ENCODE data around the gene PPP1R3A.
"Not testable (repeated sequence)": the region's sequence is repeated elsewhere in the genome, so short reads cannot be mapped to it uniquely, and the experiment has no call there.

The PPP1R3A gene, protein sequence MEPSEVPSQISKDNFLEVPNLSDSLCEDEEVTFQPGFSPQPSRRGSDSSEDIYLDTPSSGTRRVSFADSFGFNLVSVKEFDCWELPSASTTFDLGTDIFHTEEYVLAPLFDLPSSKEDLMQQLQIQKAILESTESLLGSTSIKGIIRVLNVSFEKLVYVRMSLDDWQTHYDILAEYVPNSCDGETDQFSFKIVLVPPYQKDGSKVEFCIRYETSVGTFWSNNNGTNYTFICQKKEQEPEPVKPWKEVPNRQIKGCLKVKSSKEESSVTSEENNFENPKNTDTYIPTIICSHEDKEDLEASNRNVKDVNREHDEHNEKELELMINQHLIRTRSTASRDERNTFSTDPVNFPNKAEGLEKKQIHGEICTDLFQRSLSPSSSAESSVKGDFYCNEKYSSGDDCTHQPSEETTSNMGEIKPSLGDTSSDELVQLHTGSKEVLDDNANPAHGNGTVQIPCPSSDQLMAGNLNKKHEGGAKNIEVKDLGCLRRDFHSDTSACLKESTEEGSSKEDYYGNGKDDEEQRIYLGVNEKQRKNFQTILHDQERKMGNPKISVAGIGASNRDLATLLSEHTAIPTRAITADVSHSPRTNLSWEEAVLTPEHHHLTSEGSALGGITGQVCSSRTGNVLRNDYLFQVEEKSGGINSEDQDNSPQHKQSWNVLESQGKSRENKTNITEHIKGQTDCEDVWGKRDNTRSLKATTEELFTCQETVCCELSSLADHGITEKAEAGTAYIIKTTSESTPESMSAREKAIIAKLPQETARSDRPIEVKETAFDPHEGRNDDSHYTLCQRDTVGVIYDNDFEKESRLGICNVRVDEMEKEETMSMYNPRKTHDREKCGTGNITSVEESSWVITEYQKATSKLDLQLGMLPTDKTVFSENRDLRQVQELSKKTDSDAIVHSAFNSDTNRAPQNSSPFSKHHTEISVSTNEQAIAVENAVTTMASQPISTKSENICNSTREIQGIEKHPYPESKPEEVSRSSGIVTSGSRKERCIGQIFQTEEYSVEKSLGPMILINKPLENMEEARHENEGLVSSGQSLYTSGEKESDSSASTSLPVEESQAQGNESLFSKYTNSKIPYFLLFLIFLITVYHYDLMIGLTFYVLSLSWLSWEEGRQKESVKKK

DNA sequence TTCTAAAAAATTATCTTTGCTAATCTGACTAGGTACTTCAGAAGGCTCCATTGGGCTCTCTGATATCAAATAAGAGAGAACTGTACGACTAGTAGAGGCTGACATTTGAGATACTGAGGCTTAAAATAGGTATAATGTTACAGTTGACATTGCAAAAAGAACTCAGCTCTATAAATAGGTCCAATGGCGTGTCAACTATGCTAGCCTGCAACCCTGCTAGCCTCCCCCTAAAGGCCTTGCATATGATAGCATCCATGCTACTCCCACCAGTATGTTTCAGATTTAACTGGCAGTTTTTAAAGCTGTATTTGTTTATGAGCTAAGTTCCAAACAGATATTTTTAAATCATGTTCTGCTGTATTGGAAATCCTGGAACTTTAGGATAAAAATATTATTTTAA, at the start of gene PPP1R3A:
TSS of gene PPP1R3A (minus strand) at position 64 of the 400 bp plus-strand sequence. CDS start at position 51, 13 bp downstream.
- DNase-seq = no peak

DNA sequence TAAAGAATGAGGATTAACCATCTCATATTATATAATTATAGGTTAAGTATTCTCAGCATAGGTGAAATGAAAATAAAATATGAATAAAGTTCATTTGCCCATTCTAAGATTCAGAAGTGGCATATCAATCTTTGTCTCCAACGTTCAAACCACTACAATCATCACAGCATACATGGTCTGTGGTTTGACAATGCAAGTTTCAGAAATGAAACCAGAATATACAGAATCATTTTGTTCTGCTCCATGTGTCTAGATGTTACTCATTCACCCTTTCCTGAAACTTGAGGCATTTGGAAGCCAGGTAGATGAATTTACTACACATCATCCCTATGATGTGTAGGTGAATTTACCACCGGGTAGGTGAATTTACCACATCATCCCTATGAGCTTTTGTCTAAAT, 44.5 kb upstream of the PPP1R3A start:
- no peak for DNase-seq

DNA sequence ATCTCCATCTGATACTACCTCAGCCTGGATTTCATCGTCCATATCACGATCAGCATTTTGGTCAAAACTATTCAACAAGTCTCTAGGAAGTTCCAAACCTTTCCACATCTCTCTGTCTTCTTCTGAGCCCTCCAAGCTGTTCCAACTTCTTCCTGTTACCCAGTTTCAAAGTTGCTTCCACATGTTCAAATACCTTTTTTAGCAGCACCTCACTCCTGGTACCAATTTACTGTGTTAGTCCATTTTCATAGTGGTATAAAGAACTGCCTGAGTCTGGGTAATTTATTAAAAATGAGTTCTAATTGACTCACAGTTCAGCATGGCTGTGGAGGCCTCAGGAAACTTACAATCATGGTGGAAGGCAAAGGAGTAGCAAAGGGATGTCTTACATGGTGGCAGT, 41.1 kb upstream of the PPP1R3A start:
- no peak for DNase-seq

DNA sequence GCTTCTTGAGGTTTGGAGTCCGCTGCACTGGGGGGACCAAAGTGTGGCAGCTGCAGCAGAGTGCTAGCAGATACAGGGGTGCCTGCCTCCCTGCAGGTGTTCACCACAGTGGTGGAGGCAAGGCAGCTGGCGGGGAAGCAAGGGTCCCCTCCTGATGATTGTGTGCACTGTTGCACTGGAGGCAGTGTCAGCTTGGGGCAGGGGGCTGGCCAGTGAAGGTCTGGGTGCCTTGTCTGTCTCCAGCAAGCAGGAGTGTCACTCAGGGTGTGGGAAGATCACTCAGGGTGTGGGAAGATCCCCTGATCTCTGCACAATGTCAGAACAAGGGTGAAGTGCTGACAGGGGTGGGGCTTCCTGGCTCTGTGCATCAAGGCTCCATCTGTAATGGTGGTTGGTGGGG, 36.3 kb upstream of the PPP1R3A start:
- DNase-seq = no peak

DNA sequence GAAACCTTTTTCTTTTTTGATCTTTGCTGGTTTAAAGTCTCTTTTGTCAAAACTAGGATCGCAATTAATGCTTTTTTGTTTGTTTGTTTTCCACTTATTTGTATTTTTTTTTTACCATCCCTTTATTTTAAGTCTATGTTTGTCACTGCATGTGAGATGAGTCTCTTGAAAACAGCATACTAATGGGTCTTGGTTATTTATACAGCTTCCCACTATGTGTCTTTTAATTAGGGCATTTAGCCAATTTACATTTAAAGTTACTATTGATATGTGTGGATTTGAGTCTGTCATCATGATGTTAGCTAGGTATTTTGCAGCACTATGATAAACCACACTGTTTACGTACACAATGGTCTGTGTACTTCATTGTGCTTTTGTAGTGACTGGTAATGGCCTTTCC, 34.7 kb upstream of the PPP1R3A start:
- no peak for DNase-seq

DNA sequence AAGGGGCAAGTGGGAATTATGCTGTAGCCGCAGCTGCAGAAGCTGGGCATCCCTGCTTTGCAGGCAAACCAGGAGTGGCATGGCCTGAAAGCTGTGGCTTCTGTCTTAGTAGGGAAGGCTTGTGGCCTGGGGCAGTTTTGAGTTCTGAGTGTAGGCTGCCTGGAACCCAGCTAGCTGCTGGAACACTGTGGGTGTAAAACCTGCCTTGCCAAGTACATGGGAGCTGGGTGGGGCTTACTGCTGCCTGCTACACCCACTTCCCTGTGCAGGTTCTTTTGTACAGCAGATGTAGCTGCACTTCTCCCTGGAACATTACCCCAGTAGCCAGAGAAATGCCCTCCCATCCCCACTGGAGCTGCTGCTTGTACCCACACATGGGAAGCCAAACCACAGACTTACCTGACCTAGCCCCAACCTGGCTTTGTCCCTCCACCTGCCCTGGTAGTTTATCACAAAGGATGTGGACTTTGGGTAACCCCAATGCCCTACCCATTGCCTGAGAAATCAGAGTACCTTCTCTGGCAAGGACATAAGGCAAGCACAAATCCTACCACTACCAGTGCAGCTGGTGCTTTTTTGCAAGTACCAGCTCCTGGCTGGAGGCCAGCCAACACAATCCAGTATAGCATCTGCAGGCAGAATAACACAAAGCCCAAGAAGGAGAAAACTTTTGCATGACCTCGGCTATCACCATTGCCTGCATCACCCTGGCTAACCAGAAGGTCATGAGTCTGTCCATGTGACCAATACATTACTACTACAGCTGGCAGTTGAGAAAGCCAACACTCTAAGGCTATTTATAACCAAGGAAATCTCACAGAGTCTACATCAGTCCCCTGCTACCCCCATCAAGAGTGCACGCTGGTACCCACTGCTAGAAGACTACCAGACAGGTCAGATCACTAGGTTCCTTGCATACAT, 26.5 kb upstream of the PPP1R3A start:
- no peak for DNase-seq

DNA sequence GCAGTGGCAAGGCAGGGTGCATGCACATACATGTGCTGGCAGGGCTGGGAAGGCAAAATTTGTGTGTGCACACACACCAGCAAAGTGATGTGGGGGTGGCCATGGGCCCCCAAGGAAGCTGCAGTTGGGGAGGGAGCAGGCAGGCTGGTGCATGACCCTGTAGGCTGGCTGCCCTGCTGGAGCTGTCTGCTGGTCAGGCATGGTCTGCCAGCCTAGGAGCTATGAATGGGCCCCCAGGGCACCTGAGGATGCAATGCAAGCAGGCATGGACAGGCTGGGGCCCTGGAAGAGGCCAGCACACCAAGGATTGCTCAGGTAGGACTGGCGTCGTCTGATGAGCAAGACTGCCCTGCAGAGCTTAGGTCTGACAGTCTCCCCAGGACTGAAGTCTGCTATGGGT, 18.2 kb upstream of the PPP1R3A start:
- no peak for DNase-seq

DNA sequence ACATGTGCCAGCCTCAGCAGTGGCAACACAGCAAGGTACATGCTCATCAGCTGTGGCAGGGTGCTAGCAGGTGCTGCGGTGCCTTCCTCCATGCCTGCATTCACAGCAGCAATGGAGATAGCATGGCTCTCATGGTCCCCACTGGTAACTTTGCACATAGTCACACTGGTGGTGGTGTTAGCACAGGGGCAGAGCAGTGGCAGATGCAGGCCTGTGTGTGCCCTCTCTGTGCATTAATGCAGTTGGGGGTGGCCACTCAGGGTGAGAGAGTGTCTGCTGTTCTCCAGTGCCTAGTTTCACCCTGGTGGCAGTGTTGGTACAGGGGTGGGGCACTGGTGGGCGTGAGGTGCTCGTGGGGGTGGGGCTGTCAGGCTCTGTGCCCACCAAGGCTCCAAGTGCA, 17.7 kb upstream of the PPP1R3A start:
- no peak for DNase-seq

DNA sequence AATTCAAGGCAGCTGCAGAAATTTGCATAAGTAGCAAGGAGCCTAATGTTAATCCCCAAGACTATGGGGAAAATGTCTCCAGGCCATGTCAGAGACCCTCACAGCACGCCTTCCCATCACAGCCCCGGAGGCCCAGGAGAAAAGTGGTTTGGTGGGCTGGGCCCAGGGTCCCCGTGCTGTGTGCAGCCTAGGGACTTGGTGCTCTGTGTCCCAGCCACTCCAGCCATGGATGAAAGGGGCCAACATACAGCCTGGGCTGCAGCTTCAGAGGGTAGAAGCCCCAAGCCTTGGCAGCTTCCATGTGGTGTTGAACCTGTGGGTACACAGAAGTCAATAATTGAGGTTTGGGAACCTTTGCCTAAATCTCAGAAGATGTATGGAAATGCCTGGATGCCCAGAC, 10.6 kb upstream of the PPP1R3A start:
- DNase-seq = not testable (repeated sequence)

DNA sequence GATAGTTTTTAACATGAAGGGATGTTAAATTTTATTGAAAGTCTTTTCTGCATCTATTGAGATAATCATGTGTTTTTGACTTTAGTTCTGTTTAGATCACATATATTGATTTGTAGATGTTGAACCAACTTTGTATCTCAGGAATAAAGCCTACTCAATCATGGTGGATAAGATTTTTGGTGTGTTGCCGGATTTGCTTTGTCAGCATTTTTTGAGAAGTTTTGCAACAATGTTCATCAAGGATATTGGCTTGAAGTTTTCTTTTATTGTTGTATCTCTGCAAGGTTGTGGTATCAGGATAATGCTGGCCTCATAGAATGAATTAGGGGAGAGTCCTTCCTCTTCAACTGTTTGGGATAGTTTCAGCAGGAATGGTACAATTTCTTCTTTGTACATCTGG, 9.3 kb upstream of the PPP1R3A start:
- DNase-seq = no peak

DNA sequence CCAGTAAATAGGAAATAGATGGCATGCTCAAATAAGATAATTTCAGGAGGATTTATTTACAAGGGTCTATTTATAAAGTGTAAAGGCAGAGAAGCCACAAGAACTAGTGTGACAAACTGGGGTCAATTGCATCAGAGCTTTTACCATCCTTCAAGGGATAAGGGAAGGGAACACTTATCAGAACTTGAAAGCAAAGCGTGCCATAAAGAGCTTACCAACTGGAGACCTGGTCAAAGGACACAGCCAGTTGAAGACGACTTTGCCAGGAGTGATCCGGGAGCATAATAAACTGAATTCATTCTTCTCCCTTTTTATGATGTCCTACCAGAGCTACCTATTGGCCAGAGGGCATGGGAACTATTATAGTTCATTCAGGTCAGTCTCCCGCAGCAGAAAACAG, 3.2 kb upstream of the PPP1R3A start:
- no peak for DNase-seq

DNA sequence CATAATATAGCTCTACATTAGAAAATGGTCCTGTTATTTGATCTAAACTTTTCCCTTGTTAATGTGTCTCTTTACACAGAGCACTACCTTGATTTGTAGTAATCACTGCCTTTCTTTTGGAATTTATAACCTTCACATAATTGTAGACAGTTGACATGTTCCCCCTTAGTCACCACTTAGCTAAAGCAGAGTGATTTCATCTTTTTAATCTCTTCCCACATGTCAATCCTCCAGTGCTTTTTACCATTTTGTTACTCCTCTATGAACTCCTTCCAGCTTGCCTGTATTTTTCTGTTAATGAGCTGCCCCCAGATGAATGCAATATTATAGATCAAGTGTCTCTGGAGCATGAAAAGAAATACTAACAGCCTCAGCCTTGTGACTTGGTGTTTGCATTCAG, 2.6 kb upstream of the PPP1R3A start:
- DNase-seq = no peak

DNA sequence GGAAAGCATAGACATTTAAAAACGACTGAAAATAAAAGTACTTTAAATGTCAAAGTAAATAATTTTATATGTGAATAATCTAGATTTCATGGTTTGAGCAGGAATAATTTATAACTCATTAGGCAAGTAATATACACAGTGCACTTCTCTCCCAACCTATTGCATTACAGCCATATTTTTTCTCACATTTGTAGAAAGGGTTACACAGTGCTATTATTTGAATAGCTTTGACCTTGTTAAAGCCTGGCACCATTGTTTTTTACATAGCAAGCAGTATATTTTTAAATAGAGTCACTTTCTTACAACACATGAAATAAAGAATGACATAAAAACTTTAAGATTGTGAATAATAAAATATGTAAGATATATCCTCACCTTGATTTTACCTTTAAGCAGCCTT, 969 bp downstream of the PPP1R3A start:
- no peak for DNase-seq

DNA sequence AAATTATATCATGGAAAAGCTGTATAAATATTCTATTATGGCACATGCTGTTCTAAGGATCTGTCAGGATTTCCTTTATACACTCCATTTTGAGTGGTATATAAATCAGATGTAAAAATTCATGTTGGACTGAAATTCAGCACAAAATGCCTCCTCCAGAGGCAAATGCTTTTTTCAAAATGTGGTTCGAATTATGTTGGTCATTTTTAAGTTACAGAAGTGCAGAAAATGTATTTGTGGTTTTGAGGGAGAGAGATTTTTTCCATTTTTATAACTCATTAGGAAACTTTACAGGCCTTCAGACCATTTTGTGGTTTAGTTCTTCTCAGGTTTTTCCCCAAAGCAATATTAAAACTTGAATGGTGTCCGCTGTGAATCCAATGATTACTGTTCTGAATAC, 2.9 kb downstream of the PPP1R3A start:
- DNase-seq = no peak

DNA sequence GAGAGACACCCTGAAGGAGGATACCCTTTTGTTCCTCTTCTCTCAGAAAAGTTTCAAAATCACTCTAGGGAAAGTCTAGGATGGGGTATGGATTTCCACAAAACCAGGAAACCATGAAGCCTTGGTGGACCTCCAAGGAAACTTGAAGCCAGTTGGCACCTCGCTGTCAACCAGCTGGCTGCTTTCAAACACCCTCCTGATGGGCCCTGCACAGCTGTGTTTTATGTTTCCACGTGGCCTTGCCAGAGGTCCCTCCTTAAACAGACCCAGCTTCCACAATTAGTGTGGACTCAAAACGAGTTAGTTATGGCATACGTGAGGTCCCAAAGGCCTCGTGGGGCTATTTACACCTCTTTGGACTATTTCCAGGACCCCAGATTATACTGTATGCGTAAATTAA, 5.9 kb downstream of the PPP1R3A start:
- DNase-seq = no peak

DNA sequence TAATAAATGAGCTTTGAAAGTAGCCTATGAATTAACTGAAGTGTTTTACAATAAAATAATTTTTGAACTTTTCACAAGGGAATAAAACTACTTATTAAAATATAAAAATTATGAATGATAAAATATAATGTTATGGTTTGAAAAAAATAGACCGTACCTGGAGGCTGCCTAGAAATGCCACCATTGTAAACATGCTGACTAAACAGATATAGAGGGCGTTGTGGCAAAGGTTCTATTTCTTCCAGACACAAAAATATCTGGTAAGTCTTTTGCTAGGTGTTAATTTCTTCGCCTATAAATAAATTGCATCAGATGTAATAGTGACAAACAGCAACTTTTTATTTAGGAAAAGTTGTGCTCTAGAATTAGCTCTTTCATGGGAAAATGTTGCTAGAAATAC, 11.2 kb downstream of the PPP1R3A start:
- no peak for DNase-seq

DNA sequence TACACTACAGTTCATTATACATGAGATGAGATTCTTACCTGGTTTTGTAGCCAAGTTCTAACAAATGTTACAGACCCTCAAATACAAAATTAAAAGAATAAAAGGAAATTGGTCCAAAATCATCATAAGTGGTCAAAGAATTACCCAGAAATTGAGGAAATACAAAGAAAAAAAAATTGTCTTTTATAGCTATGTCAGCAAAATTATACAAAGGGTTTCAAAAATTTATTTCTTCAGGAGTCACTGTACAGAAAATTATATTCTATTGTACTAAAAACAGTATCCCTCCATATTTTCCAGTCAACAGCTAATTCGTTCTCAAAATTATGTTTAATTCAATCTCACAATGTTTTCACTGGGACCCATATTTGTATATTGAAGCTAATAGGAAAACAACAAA, 14.3 kb downstream of the PPP1R3A start:
- DNase-seq = no peak

DNA sequence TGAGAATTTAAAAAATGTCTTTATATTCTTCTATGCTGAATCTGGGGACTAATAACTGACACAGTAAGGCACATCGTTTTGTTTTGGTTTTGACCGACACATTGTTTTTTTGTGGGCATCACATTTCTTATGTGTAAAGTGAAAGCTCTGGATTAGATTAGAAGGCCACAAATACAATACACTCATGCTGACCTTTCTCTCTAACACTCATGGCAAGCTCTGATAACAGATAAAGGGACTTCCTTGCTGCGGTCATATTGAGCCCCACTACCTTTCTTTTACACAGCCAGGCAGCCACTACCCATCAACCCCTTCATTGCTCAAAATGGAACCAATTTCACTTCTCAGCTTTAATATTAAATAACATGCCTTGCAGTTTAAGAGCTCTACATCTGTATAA, 26.0 kb downstream of the PPP1R3A start:
- DNase-seq = no peak

DNA sequence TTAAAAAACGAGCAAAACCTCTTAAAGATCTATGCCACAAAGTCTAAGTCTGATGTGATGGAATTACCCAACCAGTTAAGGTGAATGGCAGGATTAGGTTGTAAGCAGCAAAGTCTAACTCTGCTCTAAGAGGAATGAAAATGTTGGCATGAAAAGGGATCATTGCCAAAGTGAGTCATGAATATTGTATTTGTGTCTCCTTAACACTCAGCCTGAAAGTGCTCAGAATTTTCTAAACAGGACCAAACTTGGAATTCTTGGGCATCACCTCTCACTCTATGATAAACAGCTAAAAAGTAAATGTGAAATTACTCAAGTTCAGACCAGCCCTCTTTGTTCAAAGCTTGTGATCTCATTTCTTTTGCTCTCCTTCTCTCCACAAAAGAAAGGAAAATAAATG, 27.0 kb downstream of the PPP1R3A start:
- no peak for DNase-seq

DNA sequence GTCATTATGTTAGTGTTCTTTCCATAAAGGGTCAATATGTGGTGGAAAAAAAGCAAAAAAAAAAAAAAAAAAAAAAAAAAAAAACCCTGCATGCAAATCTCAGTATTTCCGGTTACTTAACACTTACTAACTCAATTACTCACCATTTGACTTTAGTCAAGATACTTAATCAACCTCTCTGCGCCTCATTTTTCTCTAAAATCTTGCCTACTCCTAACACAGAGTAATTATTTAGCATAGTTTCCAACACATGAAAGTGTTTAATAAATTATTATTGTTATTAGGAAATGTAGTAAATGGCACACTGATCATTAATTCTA, 27.8 kb downstream of the PPP1R3A start:
- no peak for DNase-seq

DNA sequence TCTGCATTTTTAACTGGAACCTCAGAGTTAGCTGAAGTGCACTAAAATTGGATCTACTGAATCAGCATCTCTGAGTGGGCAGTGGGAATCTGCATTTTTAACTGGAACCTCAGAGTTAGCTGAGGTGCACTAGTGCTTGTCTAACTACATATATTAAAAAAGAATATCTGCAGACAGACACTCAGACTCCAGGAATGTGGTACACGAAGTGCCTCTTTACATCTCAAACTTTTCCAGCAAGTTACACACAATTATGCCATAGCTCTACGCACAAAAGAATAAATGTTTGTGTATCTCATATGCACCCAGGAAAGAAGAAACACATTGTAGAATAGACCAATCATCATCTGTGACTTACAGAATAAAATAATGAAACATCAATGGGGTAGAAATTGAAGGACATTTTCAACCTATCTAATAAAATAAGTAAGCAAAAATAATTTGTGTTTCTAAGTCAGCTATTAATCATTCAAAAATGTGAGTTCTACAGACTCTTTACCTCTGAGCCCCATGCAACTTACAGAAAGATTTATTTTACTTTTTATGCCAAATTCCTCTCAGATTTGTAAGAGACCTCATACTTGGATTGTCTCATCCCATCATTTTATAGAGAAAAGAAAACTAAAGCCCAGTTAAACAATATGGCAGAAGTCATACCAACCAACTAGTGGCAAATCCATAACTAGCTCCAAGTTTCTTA, 28.3 kb downstream of the PPP1R3A start:
- DNase-seq = no peak

DNA sequence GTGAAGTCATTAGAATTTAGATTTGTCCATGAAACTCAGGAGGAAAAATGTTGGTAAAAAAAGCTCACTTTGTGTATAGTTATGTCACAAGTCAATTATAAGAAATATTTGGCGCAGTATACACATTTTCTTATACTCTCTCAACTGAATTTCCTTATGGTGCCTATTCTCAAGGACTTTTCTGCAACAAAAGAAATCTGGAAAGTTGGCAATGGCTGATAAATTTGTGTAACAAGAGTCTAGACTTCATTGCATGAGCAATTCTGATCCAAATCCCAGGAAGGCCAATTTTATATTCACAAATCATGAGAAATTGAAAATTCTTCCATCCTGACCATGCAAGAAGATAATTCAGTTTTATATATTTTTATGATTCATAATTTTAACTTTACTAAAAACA, 35.7 kb downstream of the PPP1R3A start:
- no peak for DNase-seq
